Kidney epithelial cell (primary cell): ENCODE measurements around the gene HSPG2. TPM values are rescaled to one million over a fixed set of nuclear protein-coding genes. Genes with fewer than 3 reads are reported as not detected.

Source experiments
- DNase-seq: peaks from one replicate; pipeline ENCODE4 v3.0.0-alpha.2; 2010; ENCODE audit warnings: low read depth
- H3K27me3 ChIP-seq: 2 replicates; pipeline ENCODE4 v1.6.0; 2011; ENCODE audit warnings: low read length; ENCODE audit not compliant: control insufficient read depth, insufficient read depth
- H3K36me3 ChIP-seq: 2 replicates; pipeline ENCODE4 v1.5.1; 2011; ENCODE audit warnings: low read length; ENCODE audit not compliant: control insufficient read depth, insufficient read depth
- H3K4me3 ChIP-seq: 2 replicates; pipeline ENCODE4 v1.5.1; 2011; ENCODE audit warnings: low read depth, mild to moderate bottlenecking, control low read depth, low read length
- CTCF ChIP-seq: IDR thresholded peaks from 2 replicates; pipeline ENCODE4 v1.5.1; 2011; ENCODE audit warnings: mild to moderate bottlenecking, moderate library complexity, low read length, control low read depth, inconsistent platforms; ENCODE audit not compliant: insufficient read depth, poor library complexity, severe bottlenecking
- total RNA-seq: library from RNA; depleted of rRNA; stranded (reverse); fragments of >200 nt; gene quantifications from 2 replicates; pipeline ENCODE4 v1.2.3, GENCODE V29; 2015

The HSPG2 gene
- total RNA-seq, 1 donor from 2014 or later: 122 TPM

GRCh38 chr1:21898326-21899200 lies 38.5 kb downstream of the HSPG2 start:
- no peak overlapping the region for H3K4me3 ChIP-seq
- DNase-seq: no peak
- H3K36me3 ChIP-seq: no peaks in the 10 kb centered on the region
- no peaks in the 10 kb centered on the region for H3K27me3 ChIP-seq
- TF ChIP-seq CTCF: no peak

GRCh38 chr1:21897844-21898243 lies 39.3 kb downstream of the HSPG2 start:
- no peak for TF ChIP-seq CTCF
- no peaks in the 10 kb centered on the region for H3K36me3 ChIP-seq
- no peak for DNase-seq
- H3K27me3 ChIP-seq: no peaks in the 10 kb centered on the region
- no peak overlapping the region for H3K4me3 ChIP-seq

GRCh38 chr1:21896652-21897532 lies 40.2 kb downstream of the HSPG2 start:
- no peak for TF ChIP-seq CTCF
- no peak for DNase-seq
- Histone ChIP-seq H3K36me3 (no peaks in the 10 kb centered on the region), H3K4me3 (no peak overlapping the region), H3K27me3 (no peaks in the 10 kb centered on the region)

GRCh38 chr1:21896026-21896425 lies 41.1 kb downstream of the HSPG2 start:
- Histone ChIP-seq H3K27me3 (no peaks in the 10 kb centered on the region), H3K4me3 (no peak overlapping the region), H3K36me3 (no peaks in the 10 kb centered on the region)
- TF ChIP-seq CTCF: no peak
- no peak for DNase-seq

- H3K36me3 ChIP-seq: no peaks in the 10 kb centered on the region
- DNase-seq: no peak
- no peaks in the 10 kb centered on the region for H3K27me3 ChIP-seq
- no peak overlapping the region for H3K4me3 ChIP-seq
- no peak for TF ChIP-seq CTCF
Observed at GRCh38 chr1:21894034-21894881, 42.9 kb downstream of the HSPG2 start.
